Activated naive CD8-positive, alpha-beta T cell (primary cell): ENCODE data around the gene EFHC2.
A peak's percentile ranks its signal among the peaks of the same experiment; 100 is the strongest.
"Not testable (repeated sequence)": the region's sequence is repeated elsewhere in the genome, so short reads cannot be mapped to it uniquely, and the experiment has no call there.

ENCODE experiments used
- H3K27ac Mint-ChIP-seq: one replicate; pipeline ENCODE4 v1.8.0; 2021; ENCODE audit warnings: mixed read lengths
- H3K27me3 Mint-ChIP-seq: one replicate; pipeline ENCODE4 v1.8.0; 2021; ENCODE audit warnings: mixed read lengths
- H3K36me3 Mint-ChIP-seq: one replicate; pipeline ENCODE4 v1.8.0; 2021; ENCODE audit warnings: mixed read lengths
- H3K4me1 Mint-ChIP-seq: one replicate; pipeline ENCODE4 v1.8.0; 2021; ENCODE audit warnings: low read depth, mixed read lengths
- H3K4me3 Mint-ChIP-seq: one replicate; pipeline ENCODE4 v1.8.0; 2021; ENCODE audit warnings: mild to moderate bottlenecking, mixed read lengths
- H3K9me3 Mint-ChIP-seq: one replicate; pipeline ENCODE4 v1.8.0; 2021; ENCODE audit warnings: low read depth, mixed read lengths

Gene EFHC2

DNA sequence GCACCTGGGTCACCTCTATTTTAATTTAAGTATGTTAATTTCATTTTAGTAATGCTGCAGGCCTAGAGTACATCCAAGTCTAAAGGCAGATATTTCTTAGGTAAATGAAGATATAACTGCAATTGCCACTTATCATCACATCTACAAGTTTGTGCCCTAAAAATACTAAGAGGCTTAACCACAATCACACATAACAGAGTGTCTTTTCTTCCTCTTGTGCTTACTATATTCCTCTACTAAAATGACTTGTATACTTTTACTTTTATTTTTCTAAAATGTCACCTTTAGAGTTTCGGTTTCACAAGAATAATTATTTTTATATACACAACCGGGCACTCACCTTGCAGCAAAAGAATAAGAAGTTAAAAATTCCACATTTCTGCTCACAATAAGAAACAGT lies 77.9 kb downstream of the EFHC2 start:
- peak overlapping the region; percentile 66 for H3K4me3 Mint-ChIP-seq
- H3K27me3 Mint-ChIP-seq = no peaks in the 10 kb centered on the region
- peaks cover 41% of the 10 kb centered on the region for H3K4me1 Mint-ChIP-seq
- peaks cover 4% of the 10 kb centered on the region for H3K36me3 Mint-ChIP-seq
- H3K9me3 Mint-ChIP-seq = peaks cover 5% of the 10 kb centered on the region
- H3K27ac Mint-ChIP-seq = no peak overlapping the region

DNA sequence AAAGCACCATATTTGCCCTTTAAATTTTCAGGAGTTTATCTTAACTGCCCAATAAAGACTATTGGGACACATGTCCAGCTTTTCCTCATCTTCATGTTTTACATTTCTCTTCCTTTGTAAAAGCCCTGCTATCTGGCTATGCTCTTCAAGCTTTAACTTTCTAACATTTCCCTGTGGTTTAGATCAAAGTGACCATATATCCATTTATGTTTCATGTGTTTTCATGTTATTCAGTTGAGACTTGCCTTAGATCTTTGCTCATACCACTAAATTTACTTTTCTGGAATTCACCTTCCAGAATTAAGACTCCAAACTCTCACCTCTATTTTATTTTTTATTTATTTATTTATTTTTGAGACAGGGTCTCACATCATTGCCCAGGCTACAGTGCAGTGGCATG lies 78.5 kb downstream of the EFHC2 start:
- no peaks in the 10 kb centered on the region for H3K27me3 Mint-ChIP-seq
- peaks cover 4% of the 10 kb centered on the region for H3K36me3 Mint-ChIP-seq
- peak overlapping the region; percentile 57 for H3K4me3 Mint-ChIP-seq
- peak overlapping the region; percentile 76 for H3K27ac Mint-ChIP-seq
- peaks cover 47% of the 10 kb centered on the region for H3K4me1 Mint-ChIP-seq
- peaks cover 1% of the 10 kb centered on the region for H3K9me3 Mint-ChIP-seq

DNA sequence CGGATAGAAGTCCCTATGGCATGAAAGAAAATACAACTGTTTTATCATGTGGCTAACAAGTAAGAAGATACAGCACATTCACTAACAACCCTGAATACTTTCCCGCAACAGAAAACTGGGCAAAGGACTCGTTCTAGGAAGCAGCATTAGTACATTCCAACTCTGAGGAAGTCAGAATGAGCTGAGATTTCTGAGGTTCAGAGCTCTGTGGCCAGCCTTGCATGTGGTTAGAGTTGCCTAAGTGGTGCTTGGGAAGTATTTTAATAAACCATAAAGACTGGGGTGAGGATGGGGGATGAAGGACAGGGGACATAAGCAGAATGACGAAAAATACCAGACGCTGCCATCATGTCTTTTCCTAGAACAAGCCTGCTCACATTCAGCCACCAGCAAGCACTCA lies 82.2 kb downstream of the EFHC2 start:
- H3K36me3 Mint-ChIP-seq = peaks cover 10% of the 10 kb centered on the region
- no peaks in the 10 kb centered on the region for H3K27me3 Mint-ChIP-seq
- H3K27ac Mint-ChIP-seq = no peak overlapping the region
- H3K9me3 Mint-ChIP-seq = no peaks in the 10 kb centered on the region
- no peak overlapping the region for H3K4me3 Mint-ChIP-seq
- H3K4me1 Mint-ChIP-seq = peaks cover 52% of the 10 kb centered on the region

DNA sequence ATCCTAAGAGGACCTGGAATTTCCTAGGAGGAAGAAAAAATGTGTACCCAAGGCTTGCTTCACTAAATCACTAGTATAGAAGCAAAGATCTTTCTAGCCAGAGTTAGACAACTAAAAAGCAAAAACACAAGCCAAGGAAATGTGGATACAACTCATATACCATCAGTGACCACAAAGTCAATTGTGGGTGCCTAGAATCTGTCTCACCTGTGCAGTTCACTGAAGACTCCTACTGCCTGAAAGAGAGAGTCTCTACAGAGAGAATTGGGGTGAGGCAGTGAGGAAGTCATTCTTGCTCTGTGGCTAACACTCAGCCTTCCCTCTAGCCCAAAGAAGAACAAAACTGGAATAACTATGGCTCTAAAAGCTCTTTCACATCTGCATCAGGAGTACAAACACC lies 82.9 kb downstream of the EFHC2 start:
- Mint-ChIP-seq H3K4me1 (peaks cover 49% of the 10 kb centered on the region), H3K27ac (no peak overlapping the region), H3K36me3 (peaks cover 16% of the 10 kb centered on the region), H3K27me3 (no peaks in the 10 kb centered on the region), H3K4me3 (no peak overlapping the region), H3K9me3 (peaks cover 3% of the 10 kb centered on the region)

DNA sequence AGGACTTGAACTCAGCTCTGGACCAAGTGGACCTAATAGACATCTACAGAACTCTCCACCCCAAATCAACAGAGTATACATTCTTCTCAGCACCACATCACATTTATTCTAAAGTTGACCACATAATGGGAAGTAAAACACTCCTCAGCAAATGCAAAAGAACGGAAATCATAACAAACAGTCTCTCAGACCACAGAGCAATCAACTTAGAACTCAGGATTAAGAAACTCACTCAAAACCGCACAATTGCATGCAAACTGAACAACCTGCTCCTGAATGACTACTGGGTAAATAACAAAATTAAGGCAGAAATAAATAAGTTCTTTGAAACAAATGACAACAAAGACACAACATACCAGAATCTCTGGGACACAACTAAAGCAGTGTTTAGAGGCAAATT lies 87.7 kb downstream of the EFHC2 start:
- Mint-ChIP-seq H3K36me3 (peaks cover 23% of the 10 kb centered on the region), H3K4me1 (peaks cover 45% of the 10 kb centered on the region)
- not testable (repeated sequence) for H3K9me3 Mint-ChIP-seq, H3K4me3 Mint-ChIP-seq, H3K27ac Mint-ChIP-seq, H3K27me3 Mint-ChIP-seq

DNA sequence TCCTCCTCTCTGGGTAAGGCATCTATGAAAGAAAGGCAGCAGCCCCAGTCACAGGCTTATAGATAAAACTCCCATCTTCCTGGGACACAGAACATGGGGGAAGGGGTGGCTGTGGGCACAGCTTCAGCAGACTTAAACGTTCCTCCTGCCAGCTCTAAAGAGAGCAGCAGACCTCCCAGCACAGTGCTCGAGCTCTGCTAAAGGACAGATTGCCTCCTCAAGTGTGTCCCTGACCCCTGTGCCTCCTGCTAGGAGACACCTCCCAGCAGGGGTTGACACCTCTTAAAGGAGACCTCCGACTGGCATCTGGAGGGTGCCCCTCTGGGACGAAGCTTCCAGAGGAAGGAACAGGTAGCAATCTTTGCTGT lies 89.9 kb downstream of the EFHC2 start:
- peak overlapping the region; percentile 73 for H3K27ac Mint-ChIP-seq
- peak overlapping the region; percentile 59 for H3K4me3 Mint-ChIP-seq
- H3K36me3 Mint-ChIP-seq = peaks cover 24% of the 10 kb centered on the region
- H3K27me3 Mint-ChIP-seq = no peaks in the 10 kb centered on the region
- peaks cover 29% of the 10 kb centered on the region for H3K4me1 Mint-ChIP-seq
- H3K9me3 Mint-ChIP-seq = peaks cover 8% of the 10 kb centered on the region

DNA sequence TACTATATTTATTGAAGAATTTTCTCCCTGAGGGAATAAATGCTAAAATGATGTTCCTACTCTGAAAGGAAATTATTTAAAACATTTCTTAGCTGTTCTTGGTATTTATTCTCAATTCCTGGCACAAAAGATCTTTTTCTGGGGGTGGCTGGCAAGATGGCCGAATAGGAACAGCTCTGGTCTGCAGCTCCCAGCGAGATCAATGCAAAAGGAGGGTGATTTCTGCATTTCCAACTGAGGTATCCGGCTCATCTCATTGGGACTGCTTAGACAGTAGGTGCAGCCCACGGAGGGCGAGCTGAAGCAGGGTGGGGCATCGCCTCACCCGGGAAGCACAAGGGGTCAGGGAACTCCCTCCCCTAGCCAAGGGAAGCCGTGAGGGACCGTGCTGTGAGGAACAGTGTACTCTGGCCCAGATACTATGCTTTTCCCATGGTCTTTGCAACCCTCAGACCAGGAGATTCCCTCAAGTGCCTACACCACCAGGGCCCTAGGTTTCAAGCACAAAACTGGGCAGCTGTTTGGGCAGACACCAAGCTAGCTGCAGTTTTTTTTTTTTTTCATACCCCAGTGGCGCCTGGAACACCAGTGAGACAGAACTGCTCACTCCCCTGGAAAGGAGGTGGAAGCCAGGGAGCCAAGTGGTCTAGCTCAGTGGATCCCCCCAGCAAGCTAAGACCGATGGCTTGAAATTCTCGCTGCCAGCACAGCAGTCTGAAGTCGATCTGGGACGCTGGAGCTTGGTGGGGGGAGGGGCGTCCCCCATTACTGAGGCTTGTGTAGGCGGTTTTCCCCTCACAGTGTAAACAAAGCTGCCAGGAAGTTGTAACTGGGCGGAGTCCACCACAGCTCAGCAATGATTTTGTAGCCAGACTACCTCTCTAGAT lies 90.5 kb downstream of the EFHC2 start:
- H3K27me3 Mint-ChIP-seq, H3K9me3 Mint-ChIP-seq: not testable (repeated sequence)
- H3K4me1 Mint-ChIP-seq = peaks cover 29% of the 10 kb centered on the region
- H3K27ac Mint-ChIP-seq = peak overlapping the region; percentile 73
- H3K4me3 Mint-ChIP-seq = peak overlapping the region; percentile 59
- peaks cover 24% of the 10 kb centered on the region for H3K36me3 Mint-ChIP-seq

DNA sequence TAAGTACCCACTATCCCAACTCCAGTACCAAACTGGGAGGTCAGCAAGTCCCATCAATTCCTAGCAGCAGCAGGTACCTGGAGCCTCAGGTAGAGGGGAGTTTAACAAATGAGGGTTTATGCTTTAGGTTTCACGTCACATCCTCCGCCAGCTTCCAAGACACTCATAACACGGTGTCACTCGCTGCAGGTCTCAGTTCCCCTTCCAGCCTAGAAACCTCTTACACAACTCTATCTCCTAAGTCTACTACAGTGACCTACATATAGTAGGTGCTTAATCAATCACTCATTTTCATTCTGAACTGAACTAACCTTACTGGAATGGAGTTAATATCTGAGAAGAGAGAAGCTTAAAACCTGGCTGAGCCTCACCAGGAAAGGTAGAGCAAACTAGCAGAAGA lies 96.0 kb downstream of the EFHC2 start:
- H3K4me3 Mint-ChIP-seq = no peak overlapping the region
- peaks cover 5% of the 10 kb centered on the region for H3K9me3 Mint-ChIP-seq
- no peak overlapping the region for H3K27ac Mint-ChIP-seq
- peaks cover 2% of the 10 kb centered on the region for H3K36me3 Mint-ChIP-seq
- H3K4me1 Mint-ChIP-seq = peaks cover 33% of the 10 kb centered on the region
- H3K27me3 Mint-ChIP-seq = no peaks in the 10 kb centered on the region

DNA sequence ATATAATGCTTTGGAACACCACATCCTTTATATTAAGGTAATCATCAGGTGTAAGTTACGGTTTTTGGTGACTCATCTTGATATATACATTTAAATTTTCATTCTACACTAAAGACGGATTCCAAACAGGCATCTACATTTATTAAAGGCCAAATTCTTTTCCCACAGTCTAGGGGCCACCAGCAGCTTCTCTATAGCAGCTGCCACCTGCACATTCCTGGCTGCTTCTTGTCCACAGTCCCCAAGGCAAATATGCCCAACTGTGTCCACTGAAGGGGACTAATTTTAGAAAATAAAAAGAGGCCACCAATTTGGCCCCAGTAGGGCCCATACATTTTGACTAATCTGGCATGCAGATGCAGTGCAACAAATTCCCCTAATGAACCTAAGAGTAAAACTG lies 96.6 kb downstream of the EFHC2 start:
- Mint-ChIP-seq H3K36me3 (peaks cover 2% of the 10 kb centered on the region), H3K27me3 (no peaks in the 10 kb centered on the region), H3K4me1 (peaks cover 31% of the 10 kb centered on the region), H3K4me3 (no peak overlapping the region), H3K9me3 (peaks cover 5% of the 10 kb centered on the region), H3K27ac (no peak overlapping the region)

DNA sequence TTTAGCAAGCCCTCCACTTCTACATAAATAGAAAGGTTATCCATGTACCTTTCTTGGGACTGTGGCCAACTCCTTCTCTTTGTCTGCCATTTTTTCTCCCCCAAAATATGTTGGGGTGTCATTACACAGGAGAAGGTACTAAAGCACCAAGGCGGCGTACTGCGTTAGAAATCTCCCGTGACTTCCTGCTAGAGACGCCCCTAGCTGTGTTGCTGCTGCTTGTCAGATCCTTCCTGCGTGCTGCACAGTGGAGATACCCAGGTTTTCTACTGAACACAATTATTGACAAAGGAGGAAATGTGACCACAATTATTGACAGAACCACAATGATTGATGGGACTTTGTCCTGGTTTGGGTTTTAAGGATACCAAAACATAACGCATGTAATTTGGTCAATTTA lies 97.7 kb downstream of the EFHC2 start:
- H3K27me3 Mint-ChIP-seq = no peaks in the 10 kb centered on the region
- peaks cover 5% of the 10 kb centered on the region for H3K9me3 Mint-ChIP-seq
- H3K4me1 Mint-ChIP-seq = peaks cover 29% of the 10 kb centered on the region
- no peak overlapping the region for H3K27ac Mint-ChIP-seq
- peaks cover 2% of the 10 kb centered on the region for H3K36me3 Mint-ChIP-seq
- H3K4me3 Mint-ChIP-seq = peak overlapping the region; percentile 32

DNA sequence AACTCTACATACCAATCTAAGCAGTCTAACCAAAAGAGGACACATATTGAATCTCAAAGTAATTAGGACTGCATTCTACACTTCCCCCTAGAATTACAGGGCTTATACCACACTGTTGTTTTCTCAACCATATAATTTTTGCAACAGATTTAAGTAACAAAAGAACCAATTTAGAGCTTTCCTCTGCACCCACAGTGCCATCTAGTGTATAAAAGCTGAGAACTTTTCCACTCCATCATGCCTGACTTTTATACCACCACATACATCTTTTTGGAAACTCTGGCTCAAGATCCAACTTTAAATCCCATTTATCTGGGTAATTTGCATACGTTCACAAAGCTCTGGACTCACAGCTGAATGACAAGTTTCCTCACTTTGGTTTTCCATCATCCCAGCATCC lies 99.5 kb downstream of the EFHC2 start:
- no peaks in the 10 kb centered on the region for H3K36me3 Mint-ChIP-seq
- H3K4me3 Mint-ChIP-seq = no peak overlapping the region
- no peaks in the 10 kb centered on the region for H3K9me3 Mint-ChIP-seq
- no peaks in the 10 kb centered on the region for H3K27me3 Mint-ChIP-seq
- no peak overlapping the region for H3K27ac Mint-ChIP-seq
- peaks cover 29% of the 10 kb centered on the region for H3K4me1 Mint-ChIP-seq

DNA sequence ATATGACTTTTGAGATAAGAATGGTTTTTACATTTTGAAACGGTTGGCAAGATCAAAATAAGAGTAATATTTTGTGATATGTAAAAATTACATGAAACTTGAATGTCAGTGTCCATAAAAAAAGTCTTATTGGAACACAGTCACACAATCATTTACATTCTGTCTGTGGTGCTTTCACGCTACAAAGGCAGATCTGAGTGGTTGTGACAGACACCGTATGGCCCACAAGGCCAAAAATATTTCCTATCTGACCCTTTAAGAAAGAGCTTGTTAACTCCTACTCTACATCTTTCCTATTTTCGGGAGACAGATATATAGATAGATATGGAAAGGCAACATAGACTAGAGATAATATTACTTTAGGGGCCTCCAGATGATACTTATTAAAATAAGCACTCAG lies 101.9 kb downstream of the EFHC2 start:
- no peaks in the 10 kb centered on the region for H3K36me3 Mint-ChIP-seq

DNA sequence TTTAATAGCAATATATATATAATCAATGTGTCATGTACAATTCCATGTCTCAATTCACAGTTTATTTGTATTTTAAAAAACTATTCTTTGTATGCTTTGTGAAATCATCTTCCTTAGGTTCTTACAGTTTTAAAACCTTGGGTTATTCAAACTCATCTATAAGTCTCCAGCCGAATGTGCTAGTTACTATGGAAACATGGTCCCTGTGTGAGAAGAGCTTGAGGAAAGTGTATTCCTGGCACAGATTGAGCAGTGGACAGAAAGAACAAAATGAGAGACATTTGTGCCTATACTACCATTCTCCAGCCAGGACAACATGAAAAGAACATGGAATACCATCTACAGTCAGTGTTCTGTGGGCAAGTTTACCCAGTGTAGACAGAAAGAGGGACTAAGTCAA lies 103.4 kb downstream of the EFHC2 start:
- no peak overlapping the region for H3K4me3 Mint-ChIP-seq
- H3K27ac Mint-ChIP-seq = no peak overlapping the region
- peaks cover 22% of the 10 kb centered on the region for H3K4me1 Mint-ChIP-seq
- H3K36me3 Mint-ChIP-seq = no peaks in the 10 kb centered on the region
- H3K9me3 Mint-ChIP-seq = no peaks in the 10 kb centered on the region
- H3K27me3 Mint-ChIP-seq = no peaks in the 10 kb centered on the region

More for the DNA sequence above, 101.9 kb downstream of the EFHC2 start:
- no peak overlapping the region for H3K4me3 Mint-ChIP-seq
- H3K4me1 Mint-ChIP-seq = peaks cover 28% of the 10 kb centered on the region
- H3K9me3 Mint-ChIP-seq = no peaks in the 10 kb centered on the region
- no peaks in the 10 kb centered on the region for H3K27me3 Mint-ChIP-seq
- no peak overlapping the region for H3K27ac Mint-ChIP-seq

DNA sequence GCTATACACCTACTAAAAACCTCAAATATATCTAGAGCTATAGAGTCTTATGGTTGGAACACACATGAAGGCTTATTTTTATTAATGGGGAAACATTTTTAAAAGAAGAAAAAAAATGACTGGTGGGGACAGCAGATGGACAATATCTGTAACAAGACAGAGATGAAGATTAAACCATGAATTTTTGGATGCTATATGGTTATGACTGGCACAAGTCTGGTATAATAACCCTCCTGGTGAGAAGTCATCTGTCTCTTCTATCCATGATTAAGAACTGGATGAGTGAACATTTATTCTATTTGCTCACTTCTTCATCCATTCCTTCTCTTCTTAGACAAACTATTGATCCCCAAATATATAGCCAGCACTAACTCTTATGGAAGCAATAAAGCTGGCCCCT lies 104.4 kb downstream of the EFHC2 start:
- H3K27me3 Mint-ChIP-seq = no peaks in the 10 kb centered on the region
- no peaks in the 10 kb centered on the region for H3K9me3 Mint-ChIP-seq
- no peak overlapping the region for H3K4me3 Mint-ChIP-seq
- H3K27ac Mint-ChIP-seq = no peak overlapping the region
- H3K4me1 Mint-ChIP-seq = peaks cover 15% of the 10 kb centered on the region
- H3K36me3 Mint-ChIP-seq = peaks cover under 1% of the 10 kb centered on the region

DNA sequence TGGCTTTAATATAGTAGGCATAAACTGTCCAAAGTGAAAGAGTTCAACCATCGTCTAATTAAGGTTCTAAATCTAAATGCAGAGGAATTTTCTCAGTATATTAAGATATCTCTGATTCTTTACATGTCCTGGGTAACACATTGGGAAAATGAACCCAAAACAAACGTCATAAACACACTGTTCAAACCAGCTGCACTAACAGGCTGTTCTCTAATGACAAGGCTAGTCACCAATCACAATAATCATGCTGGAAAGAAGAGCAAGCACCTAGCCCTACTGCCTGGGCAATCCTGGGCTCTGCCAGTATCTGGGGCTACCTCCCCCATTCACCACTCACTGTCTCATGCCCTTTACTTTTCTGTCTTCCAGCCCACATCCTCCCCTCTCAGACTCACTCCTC lies 107.9 kb downstream of the EFHC2 start:
- H3K4me3 Mint-ChIP-seq = no peak overlapping the region
- no peaks in the 10 kb centered on the region for H3K9me3 Mint-ChIP-seq
- H3K27ac Mint-ChIP-seq = no peak overlapping the region
- H3K36me3 Mint-ChIP-seq = peaks cover 3% of the 10 kb centered on the region
- peaks cover 7% of the 10 kb centered on the region for H3K4me1 Mint-ChIP-seq
- H3K27me3 Mint-ChIP-seq = no peaks in the 10 kb centered on the region

DNA sequence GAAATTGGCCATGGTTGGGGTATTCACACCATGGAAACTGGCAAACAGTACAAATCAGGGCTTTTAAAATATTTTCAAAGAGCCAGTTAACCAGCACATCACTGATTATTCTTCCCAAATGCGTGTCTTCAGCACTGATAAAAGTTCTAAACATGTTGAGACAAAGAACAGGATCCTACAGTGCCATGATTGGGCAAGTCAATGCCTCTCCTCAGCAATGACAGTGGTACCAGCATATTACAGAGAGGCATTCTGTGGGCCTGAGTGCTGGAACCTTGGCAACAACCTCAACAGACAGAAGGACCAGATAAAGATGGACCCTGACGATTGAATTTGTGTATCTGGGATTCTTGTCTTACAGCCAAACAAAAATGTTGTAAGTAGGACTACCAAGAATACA lies 108.9 kb downstream of the EFHC2 start:
- Mint-ChIP-seq H3K4me3 (no peak overlapping the region), H3K36me3 (peaks cover 3% of the 10 kb centered on the region), H3K27me3 (no peaks in the 10 kb centered on the region), H3K27ac (no peak overlapping the region), H3K9me3 (no peaks in the 10 kb centered on the region), H3K4me1 (peaks cover 7% of the 10 kb centered on the region)
